SU-DHL-6 (cell line): Measurements from ENCODE around the gene RHOV.

Experiments used
- H2AFZ ChIP-seq: fragments of 200-600 bp; sonication (generic); 2 replicates; pipeline ENCODE4 v1.6.1; 2014; ENCODE audit warnings: low read depth, mild to moderate bottlenecking, moderate library complexity, mixed read lengths, antibody characterized with exemption, low read length; ENCODE audit not compliant: severe bottlenecking
- H3F3A ChIP-seq: fragments of 200-600 bp; shearing (Covaris generic); 2 replicates; pipeline ENCODE4 v1.6.0; 2016; ENCODE audit warnings: antibody characterized with exemption, mild to moderate bottlenecking; ENCODE audit not compliant: insufficient read depth
- H3K27ac ChIP-seq: fragments of 200-600 bp; sonication (generic); 2 replicates; pipeline ENCODE4 v1.5.1; 2016; ENCODE audit warnings: low read depth, mild to moderate bottlenecking, low read length, moderate library complexity, mixed read lengths
- H3K27me3 ChIP-seq: fragments of 200-600 bp; sonication (generic), shearing (Covaris generic); 2 replicates; pipeline ENCODE4 v1.6.0; 2014; ENCODE audit warnings: mild to moderate bottlenecking, low read length
- H3K36me3 ChIP-seq: fragments of 200-600 bp; sonication (generic); 2 replicates; pipeline ENCODE4 v1.6.1; 2014; ENCODE audit warnings: mild to moderate bottlenecking, low read length, mixed read lengths
- H3K4me2 ChIP-seq: fragments of 300-600, 200-600 bp; shearing (Covaris generic), sonication (generic); 2 replicates; pipeline ENCODE4 v1.6.0; 2014; ENCODE audit warnings: low read length, low read depth, mild to moderate bottlenecking; ENCODE audit not compliant: poor library complexity, severe bottlenecking
- H3K4me3 ChIP-seq: fragments of 200-600 bp; sonication (generic); 2 replicates; pipeline ENCODE4 v1.5.1; 2014; ENCODE audit warnings: antibody characterized with exemption, low read length, mild to moderate bottlenecking, mixed read lengths; ENCODE audit not compliant: insufficient read depth, poor library complexity, severe bottlenecking
- H3K79me2 ChIP-seq: fragments of 200-600 bp; sonication (generic); 2 replicates; pipeline ENCODE4 v1.6.1; 2014; ENCODE audit warnings: mild to moderate bottlenecking, low read length, moderate library complexity; ENCODE audit not compliant: insufficient read depth
- H3K9ac ChIP-seq: fragments of 200-600 bp; sonication (generic); 2 replicates; pipeline ENCODE4 v1.7.0; 2014; ENCODE audit warnings: mild to moderate bottlenecking, low read length
- H3K9me2 ChIP-seq: fragments of 200-600 bp; sonication (generic); replicated peaks from 2 replicates; pipeline ENCODE4 v1.6.1; 2014; ENCODE audit warnings: low read length; ENCODE audit not compliant: insufficient read depth
- H3K9me3 ChIP-seq: fragments of 200-600 bp; sonication (generic); 2 replicates; pipeline ENCODE4 v1.6.1; 2014; ENCODE audit warnings: low read length, mixed read lengths; ENCODE audit not compliant: insufficient read depth
- H4K20me1 ChIP-seq: fragments of 200-600 bp; sonication (generic); 2 replicates; pipeline ENCODE4 v1.6.1; 2014; ENCODE audit warnings: low read depth, mild to moderate bottlenecking, antibody characterized with exemption, low read length, moderate library complexity, mixed read lengths
- EZH2phosphoT487 ChIP-seq: fragments of 200-600 bp; sonication (generic), shearing (Covaris generic); conservative IDR thresholded peaks from 2 replicates; pipeline ENCODE4 v1.6.1; 2018; ENCODE audit warnings: mild to moderate bottlenecking, antibody characterized with exemption, low read length, moderate library complexity, mixed read lengths
- TF ChIP-seq, protein P1 (sequence below): fragments of 200-600 bp; sonication (generic); IDR thresholded peaks from one replicate; pipeline ENCODE4 v1.5.1; 2017; ENCODE audit warnings: antibody characterized with exemption, mild to moderate bottlenecking, low read length, moderate library complexity; ENCODE audit not compliant: insufficient read depth, poor library complexity, severe bottlenecking

RHOV gene, protein sequence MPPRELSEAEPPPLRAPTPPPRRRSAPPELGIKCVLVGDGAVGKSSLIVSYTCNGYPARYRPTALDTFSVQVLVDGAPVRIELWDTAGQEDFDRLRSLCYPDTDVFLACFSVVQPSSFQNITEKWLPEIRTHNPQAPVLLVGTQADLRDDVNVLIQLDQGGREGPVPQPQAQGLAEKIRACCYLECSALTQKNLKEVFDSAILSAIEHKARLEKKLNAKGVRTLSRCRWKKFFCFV

DNA sequence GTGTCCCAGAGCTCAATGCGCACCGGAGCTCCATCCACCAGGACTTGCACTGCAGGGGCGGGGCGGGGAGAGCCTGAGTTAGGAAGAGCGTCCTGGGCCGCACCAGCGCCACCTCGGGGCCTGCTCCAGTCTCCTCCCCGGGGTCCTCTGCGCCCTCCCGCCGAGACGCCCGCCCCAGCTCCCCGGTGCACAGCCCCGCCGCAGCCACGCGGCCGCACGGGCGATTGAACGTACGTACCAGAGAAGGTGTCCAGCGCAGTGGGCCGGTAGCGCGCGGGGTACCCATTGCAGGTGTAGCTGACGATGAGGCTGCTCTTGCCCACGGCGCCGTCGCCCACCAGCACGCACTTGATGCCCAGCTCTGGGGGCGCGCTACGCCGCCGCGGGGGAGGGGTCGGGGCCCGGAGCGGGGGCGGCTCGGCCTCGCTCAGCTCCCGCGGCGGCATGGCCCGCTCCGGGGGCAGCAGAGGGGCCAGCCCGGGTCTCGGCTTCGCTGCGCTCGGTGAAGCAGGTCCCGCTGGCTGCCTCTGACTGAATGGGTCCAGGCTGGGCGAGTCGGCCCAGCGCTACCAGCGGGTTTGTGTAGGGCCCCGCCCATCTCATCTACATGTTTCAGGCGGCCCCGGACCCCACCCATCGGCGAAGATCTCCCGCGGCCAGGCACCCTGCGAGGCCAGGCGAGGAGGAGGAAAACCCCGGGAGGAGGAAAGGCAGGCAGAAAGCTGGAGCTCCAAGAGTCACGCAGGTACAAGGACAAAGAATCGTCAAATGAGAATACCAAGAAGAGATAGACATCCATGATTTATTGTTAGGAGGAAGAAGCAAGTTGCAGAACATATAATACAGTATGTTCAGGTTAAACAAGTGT, at the start of gene RHOV:
Gene RHOV (minus strand): TSS at position 541 of the 868 bp plus-strand sequence. CDS start 95 bp downstream, at position 446.
- TF ChIP-seq EZH2phosphoT487 = no peak
- TF ChIP-seq, protein P1, sequence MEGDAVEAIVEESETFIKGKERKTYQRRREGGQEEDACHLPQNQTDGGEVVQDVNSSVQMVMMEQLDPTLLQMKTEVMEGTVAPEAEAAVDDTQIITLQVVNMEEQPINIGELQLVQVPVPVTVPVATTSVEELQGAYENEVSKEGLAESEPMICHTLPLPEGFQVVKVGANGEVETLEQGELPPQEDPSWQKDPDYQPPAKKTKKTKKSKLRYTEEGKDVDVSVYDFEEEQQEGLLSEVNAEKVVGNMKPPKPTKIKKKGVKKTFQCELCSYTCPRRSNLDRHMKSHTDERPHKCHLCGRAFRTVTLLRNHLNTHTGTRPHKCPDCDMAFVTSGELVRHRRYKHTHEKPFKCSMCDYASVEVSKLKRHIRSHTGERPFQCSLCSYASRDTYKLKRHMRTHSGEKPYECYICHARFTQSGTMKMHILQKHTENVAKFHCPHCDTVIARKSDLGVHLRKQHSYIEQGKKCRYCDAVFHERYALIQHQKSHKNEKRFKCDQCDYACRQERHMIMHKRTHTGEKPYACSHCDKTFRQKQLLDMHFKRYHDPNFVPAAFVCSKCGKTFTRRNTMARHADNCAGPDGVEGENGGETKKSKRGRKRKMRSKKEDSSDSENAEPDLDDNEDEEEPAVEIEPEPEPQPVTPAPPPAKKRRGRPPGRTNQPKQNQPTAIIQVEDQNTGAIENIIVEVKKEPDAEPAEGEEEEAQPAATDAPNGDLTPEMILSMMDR = peak; percentile 39
- H3K9me3 ChIP-seq = no peaks in the 10 kb centered on the region
- H3K79me2 ChIP-seq = no peaks in the 10 kb centered on the region
- peak within 1 kb of the TSS; percentile 94 for H2AFZ ChIP-seq
- peak within 1 kb of the TSS; percentile 71 for H3K4me2 ChIP-seq
- H3K9ac ChIP-seq = peak within 1 kb of the TSS; percentile 56
- H3K4me3 ChIP-seq = peak within 1 kb of the TSS; percentile 57
- no peak within 1 kb of the TSS for H3K27ac ChIP-seq
- H3F3A ChIP-seq = no peaks in the 10 kb centered on the region
- H3K27me3 ChIP-seq = no peaks in the 10 kb centered on the region
- H3K36me3 ChIP-seq = no peaks in the 10 kb centered on the region
- no peaks in the 10 kb centered on the region for H3K9me2 ChIP-seq
- H4K20me1 ChIP-seq = no peaks in the 10 kb centered on the region

DNA sequence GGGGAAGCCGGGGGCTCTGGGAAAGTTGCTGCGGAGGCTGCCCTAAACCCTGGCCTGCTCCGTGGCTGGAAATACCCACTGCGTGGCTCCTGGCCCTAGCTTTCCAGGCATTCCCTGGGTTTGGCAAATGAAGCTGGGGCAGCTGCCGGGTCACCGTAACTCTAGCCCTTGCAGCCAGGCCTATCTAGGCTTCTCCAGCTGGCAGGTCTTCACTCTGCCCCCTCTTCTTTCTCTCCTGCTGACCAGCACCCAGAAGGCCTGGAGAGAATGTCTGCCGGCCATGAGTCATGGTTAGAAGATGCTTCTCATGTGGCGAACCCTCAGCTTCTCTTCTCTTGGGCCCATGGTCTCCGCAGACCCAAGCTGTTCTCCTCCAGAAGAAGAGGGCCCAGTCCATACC, 49.5 kb upstream of the RHOV start:
- no peaks in the 10 kb centered on the region for H3K9me3 ChIP-seq
- no peak overlapping the region for H3K4me3 ChIP-seq
- no peak overlapping the region for H3K4me2 ChIP-seq
- H3K27ac ChIP-seq = no peak overlapping the region
- no peaks in the 10 kb centered on the region for H3K36me3 ChIP-seq
- H2AFZ ChIP-seq = no peak overlapping the region
- TF ChIP-seq, protein P1 = no peak
- no peak for TF ChIP-seq EZH2phosphoT487
- H3K79me2 ChIP-seq = no peaks in the 10 kb centered on the region
- H3K27me3 ChIP-seq = no peaks in the 10 kb centered on the region
- no peak overlapping the region for H3K9ac ChIP-seq
- no peaks in the 10 kb centered on the region for H3F3A ChIP-seq
- no peaks in the 10 kb centered on the region for H3K9me2 ChIP-seq
- no peaks in the 10 kb centered on the region for H4K20me1 ChIP-seq

DNA sequence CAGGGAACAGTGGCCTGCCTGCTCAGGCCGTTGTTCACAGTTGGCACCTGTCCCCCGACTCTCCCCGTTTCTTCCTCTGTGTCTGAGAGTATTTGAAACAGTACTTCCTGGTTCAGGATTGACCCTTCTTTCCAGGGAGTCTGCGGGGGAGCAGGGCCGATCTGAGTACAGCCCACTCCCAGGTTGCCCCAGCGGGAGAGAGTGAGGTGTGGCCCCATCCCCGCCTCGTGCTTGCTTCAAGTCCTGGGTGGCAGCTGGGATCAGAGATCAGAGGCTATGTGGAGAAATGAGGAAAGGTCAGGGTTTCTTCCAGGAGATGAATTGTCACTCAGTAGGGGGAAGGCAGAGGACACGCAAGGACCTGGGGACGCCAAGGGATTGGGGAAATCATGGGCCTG, 48.6 kb upstream of the RHOV start:
- H3K9me3 ChIP-seq = no peaks in the 10 kb centered on the region

More for the DNA sequence above, 48.6 kb upstream of the RHOV start:
- Histone ChIP-seq H3K9ac (no peak overlapping the region), H3K36me3 (no peaks in the 10 kb centered on the region), H3K9me2 (no peaks in the 10 kb centered on the region), H3F3A (no peaks in the 10 kb centered on the region), H2AFZ (no peak overlapping the region), H3K27ac (no peak overlapping the region), H4K20me1 (no peaks in the 10 kb centered on the region), H3K4me2 (no peak overlapping the region), H3K79me2 (no peaks in the 10 kb centered on the region), H3K4me3 (no peak overlapping the region), H3K27me3 (no peaks in the 10 kb centered on the region)
- TF ChIP-seq EZH2phosphoT487 = no peak
- TF ChIP-seq, protein P1 = no peak
